Activated T-helper 1 cell treated with anti-CD3 and anti-CD28 coated beads, Interleukin-12 subunit alpha, Interleukin-12 subunit beta, Interleukin-2, Interleukin-4 antibody, amounts not matched to agents 30 ng/mL and 10 ng/mL and 1 ng/mL, durations not matched to agents 14 hours and 24 hours and 36 hours (primary cell): ENCODE measurements around the gene CCDC134. TPM values are rescaled to one million over a fixed set of nuclear protein-coding genes. Genes with fewer than 3 reads are reported as not detected.
"Not testable (repeated sequence)": the region's sequence is repeated elsewhere in the genome, so short reads cannot be mapped to it uniquely, and the experiment has no call there.

Source experiments
- DNase-seq: peaks from one replicate; pipeline ENCODE4 v3.0.0; 2021; ENCODE audit warnings: low spot score
- H3K27ac Mint-ChIP-seq: one replicate; pipeline ENCODE4 v1.8.0; 2021; ENCODE audit warnings: mild to moderate bottlenecking, mixed read lengths
- H3K27me3 Mint-ChIP-seq: one replicate; pipeline ENCODE4 v1.8.0; 2022; ENCODE audit warnings: mild to moderate bottlenecking, moderate library complexity, mixed read lengths; ENCODE audit not compliant: insufficient read depth
- H3K36me3 Mint-ChIP-seq: one replicate; pipeline ENCODE4 v1.8.0; 2021; ENCODE audit warnings: low read depth, mixed read lengths
- H3K4me1 Mint-ChIP-seq: one replicate; pipeline ENCODE4 v1.8.0; 2021; ENCODE audit warnings: low read depth, mixed read lengths
- H3K4me3 Mint-ChIP-seq: one replicate; pipeline ENCODE4 v1.8.0; 2021; ENCODE audit warnings: mild to moderate bottlenecking, moderate library complexity, mixed read lengths
- H3K9me3 Mint-ChIP-seq: one replicate; pipeline ENCODE4 v1.8.0; 2021; ENCODE audit warnings: mixed read lengths
- intact Hi-C: fragments of 100-400 bp; cut with micrococcal nuclease; formaldehyde crosslinking; loops from one replicate; pipeline ENCODE4 v1.15.1; 2024
- total RNA-seq: library from RNA; stranded (reverse); gene quantifications from 2 replicates; pipeline ENCODE4 v1.2.3, GENCODE V29; 2022

The CCDC134 gene
- total RNA-seq, 1 donor from 2014 or later, result 19.6 TPM

DNA sequence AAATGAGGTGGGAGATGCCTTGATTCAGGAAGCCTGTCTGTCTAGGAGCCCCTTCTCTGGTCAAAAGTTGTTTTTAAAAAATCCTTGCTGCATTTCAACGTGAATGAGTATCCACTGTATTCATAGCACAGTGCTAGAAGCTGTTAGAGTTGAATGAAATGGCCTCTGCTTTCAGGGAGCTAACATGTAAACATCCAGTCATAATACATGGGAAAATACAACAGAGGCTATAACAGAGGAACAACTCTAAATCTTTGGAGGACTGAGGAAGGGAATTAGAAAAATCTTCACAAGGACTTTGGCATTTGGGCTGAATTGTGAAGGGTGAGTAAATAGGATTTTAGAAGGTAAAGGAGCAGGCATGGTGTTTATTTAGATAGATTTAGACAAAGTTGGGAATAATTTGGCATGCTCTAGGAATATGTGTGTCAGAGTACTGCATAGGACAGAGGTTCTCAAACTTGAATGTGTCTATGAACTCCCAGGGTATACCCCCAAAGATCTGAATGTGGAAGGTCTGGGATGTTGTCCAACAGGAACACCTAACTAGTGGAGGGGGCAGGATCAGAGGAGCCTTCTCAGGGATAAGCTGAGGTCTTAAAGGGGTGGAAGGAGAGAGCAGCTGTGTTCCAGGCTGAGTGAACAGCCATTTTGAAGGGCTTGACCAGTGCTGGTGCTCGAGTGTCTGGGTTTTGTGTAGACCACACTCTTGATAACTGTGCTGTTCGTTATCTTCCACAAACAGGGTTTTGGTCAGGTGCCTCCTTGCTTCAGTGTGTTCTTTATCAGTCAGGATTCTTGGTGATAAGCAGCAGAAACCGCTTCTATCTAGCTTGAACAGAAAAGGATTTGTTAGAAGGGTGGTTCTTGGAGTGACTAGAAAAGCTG, 45.1 kb downstream of the CCDC134 start:
- Mint-ChIP-seq H3K27ac (peak overlapping the region; percentile 75), H3K4me3 (no peak overlapping the region), H3K9me3 (no peaks in the 10 kb centered on the region), H3K4me1 (peaks cover 62% of the 10 kb centered on the region), H3K27me3 (no peaks in the 10 kb centered on the region), H3K36me3 (peaks cover 28% of the 10 kb centered on the region)
- intact Hi-C loops, result no loop called here
- no peak for DNase-seq

DNA sequence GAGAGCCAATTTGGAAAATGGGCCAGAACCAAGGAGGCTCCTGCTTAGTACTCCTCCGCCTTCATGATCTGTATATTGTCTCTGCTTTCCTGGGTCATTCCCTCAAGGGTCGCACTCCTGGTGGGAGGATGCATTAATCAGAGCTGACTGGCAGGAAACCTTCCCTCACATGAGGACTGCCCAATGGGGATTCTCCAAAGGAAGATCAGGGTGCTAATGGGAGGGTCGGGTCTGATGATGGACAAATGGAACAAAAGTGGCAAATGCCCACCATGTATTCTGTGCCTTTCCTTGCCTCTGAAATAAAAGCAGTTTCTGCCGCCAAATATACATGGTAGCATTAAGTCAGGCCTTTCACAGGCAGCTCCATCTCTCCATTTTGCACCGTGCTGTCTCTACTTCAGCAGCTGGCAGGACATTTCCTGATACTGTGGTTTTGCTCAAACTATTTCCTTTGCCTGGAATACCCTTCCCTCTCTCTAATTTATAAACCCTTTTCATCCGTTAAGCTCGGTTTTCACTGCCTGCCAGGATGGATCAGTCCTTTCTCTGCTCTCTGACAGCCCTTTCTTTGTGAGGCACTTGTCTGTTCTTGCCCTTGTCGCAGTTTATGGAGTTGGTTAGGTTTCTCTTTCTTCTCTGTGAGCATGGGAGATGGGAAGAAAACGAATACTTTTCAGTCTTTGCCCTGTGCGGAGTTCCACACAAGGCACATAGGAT, 45.9 kb downstream of the CCDC134 start:
- DNase-seq, result no peak
- H3K27me3 Mint-ChIP-seq, result no peaks in the 10 kb centered on the region
- intact Hi-C loops, result no loop called here
- peak overlapping the region; percentile 69 for H3K27ac Mint-ChIP-seq
- no peak overlapping the region for H3K4me3 Mint-ChIP-seq
- no peaks in the 10 kb centered on the region for H3K9me3 Mint-ChIP-seq
- peaks cover 54% of the 10 kb centered on the region for H3K4me1 Mint-ChIP-seq
- H3K36me3 Mint-ChIP-seq, result peaks cover 21% of the 10 kb centered on the region

DNA sequence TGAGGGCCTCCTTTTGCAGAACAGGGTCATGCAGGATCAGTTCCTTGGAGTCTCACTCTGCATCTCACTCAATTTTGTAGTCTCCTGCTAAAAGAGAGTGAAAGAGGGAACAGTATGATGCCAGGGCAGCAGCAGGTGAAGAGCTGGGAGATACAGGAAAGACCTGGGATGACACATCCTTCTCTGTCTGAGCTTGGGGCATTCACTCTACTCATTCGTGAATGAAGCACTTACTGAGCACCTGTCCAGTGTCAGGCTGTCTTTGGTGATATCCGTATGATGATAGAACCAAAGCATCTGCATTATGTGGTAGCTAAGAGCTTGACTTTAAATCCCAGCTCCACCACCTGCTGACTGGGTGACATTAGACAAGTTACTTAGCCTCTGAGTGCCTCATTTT, 46.8 kb downstream of the CCDC134 start:
- H3K27me3 Mint-ChIP-seq, result no peaks in the 10 kb centered on the region
- intact Hi-C loops, result no loop called here
- H3K27ac Mint-ChIP-seq, result peak overlapping the region; percentile 69
- H3K36me3 Mint-ChIP-seq, result peaks cover 24% of the 10 kb centered on the region
- peaks cover 50% of the 10 kb centered on the region for H3K4me1 Mint-ChIP-seq
- H3K9me3 Mint-ChIP-seq, result no peaks in the 10 kb centered on the region
- no peak for DNase-seq
- no peak overlapping the region for H3K4me3 Mint-ChIP-seq

DNA sequence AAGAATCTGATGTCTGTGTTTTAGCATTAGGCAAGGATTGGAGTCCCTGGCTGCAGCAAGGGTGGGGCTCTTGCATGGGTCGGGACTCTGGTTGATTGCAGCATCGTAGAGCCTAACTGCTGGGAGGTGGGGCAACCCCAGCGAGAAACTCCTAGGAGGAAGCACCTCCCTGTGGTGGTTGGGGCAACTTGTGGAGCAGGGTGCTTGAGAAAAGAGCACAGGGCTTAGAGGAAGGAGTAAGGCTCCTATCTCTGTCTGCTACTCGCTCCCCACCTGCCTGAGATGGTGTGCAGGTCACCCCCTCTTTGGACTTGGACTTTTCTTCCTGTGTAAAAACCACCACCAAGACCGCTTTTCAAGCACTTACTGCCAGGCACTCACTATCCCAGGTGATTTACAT, 48.0 kb downstream of the CCDC134 start:
- no peak overlapping the region for H3K4me3 Mint-ChIP-seq
- DNase-seq, result no peak
- intact Hi-C loops, result no loop called here
- H3K27ac Mint-ChIP-seq, result no peak overlapping the region
- H3K4me1 Mint-ChIP-seq, result peaks cover 48% of the 10 kb centered on the region
- H3K27me3 Mint-ChIP-seq, result no peaks in the 10 kb centered on the region
- no peaks in the 10 kb centered on the region for H3K9me3 Mint-ChIP-seq
- H3K36me3 Mint-ChIP-seq, result peaks cover 25% of the 10 kb centered on the region

DNA sequence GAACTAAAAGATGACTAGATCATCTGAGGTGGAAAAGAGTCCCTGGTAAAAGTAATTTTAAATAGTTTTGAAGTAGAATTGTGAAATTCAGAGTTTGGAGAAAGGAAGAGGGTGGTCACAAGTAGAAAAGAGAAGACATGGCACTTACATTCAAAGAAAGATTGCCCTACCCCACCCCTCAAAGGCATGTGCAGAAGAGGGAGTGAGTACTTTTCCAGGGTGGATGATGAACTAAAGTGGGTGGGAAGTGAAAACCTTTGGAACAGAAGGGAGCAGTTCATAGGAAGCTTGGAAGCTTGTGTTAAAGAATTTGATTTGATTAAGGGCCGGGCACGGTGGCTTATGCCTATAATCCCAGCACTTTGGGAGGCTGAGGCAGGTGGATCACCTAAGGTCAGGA, 56.0 kb downstream of the CCDC134 start:
- H3K4me1 Mint-ChIP-seq, result peaks cover 70% of the 10 kb centered on the region
- peak overlapping the region; percentile 56 for H3K4me3 Mint-ChIP-seq
- H3K36me3 Mint-ChIP-seq, result peaks cover 34% of the 10 kb centered on the region
- H3K9me3 Mint-ChIP-seq, result no peaks in the 10 kb centered on the region
- DNase-seq, result no peak
- intact Hi-C loops, result no loop called here
- H3K27me3 Mint-ChIP-seq, result no peaks in the 10 kb centered on the region
- H3K27ac Mint-ChIP-seq, result peak overlapping the region; percentile 99

DNA sequence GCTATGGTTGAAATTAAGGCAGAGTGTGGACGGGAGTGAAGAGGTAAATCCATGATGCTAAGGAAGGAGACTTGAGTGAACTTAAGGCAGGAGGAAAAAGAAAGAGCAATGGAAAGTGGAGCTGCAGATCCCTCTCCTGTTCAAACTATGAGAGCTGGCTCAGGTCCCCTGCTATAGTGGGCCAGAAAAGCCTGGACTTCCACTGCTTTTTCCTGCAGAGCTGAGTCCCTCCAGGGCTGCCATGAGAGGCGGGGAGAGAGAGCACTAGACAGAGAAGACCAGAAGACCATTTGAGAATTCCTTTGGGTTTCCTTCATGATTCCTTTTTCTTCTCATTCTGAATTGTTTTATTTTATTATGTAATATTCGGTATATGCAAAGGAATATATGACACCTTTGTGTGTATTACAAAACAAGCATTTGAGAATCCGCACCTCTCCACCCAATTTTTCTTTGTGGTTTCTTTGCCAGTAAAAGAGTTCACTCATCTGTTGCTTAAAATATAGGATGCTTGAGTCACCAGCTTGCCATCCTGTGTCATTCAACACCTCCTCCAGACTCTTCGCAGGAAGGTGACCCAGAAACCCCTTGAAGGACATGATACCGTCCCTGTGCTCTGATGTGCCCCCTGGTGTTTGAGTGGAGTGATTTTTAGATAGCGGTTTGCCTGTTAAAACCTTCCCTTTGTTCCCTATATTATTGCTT, 56.8 kb downstream of the CCDC134 start:
- H3K27me3 Mint-ChIP-seq, result no peaks in the 10 kb centered on the region
- peak overlapping the region; percentile 60 for H3K4me3 Mint-ChIP-seq
- peak; percentile 71 for DNase-seq
- no peaks in the 10 kb centered on the region for H3K9me3 Mint-ChIP-seq
- intact Hi-C loops, result loop anchor here (1.0 kb wide), 5 partner anchors 14 to 160 kb away; no protein-coding TSS in a partner anchor
- peaks cover 29% of the 10 kb centered on the region for H3K36me3 Mint-ChIP-seq
- H3K4me1 Mint-ChIP-seq, result peaks cover 72% of the 10 kb centered on the region
- peak overlapping the region; percentile 99 for H3K27ac Mint-ChIP-seq

DNA sequence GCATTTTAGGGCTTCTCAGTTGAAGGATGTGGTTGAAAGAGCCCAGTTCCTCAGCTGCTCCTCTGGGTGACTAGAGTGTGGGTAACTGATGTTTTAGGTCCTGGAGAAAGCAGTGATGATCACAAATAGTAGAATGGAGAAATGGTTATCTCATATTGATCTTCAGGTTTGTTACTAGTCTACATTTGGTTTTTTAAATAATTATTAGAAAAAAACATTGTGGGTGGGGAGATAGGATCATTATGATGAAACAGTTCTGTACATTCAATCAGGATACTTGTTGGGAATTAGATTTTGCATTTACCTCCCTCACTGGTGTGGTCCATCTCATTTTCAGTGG, 57.4 kb downstream of the CCDC134 start:
- H3K4me3 Mint-ChIP-seq, result peak overlapping the region; percentile 45
- DNase-seq, result no peak
- no peaks in the 10 kb centered on the region for H3K27me3 Mint-ChIP-seq
- intact Hi-C loops, result loop anchor here (1.0 to 2.0 kb wide), 6 partner anchors 15 to 161 kb away; no protein-coding TSS in a partner anchor
- H3K9me3 Mint-ChIP-seq, result no peaks in the 10 kb centered on the region
- H3K36me3 Mint-ChIP-seq, result peaks cover 27% of the 10 kb centered on the region
- H3K4me1 Mint-ChIP-seq, result peaks cover 74% of the 10 kb centered on the region
- peak overlapping the region; percentile 99 for H3K27ac Mint-ChIP-seq

DNA sequence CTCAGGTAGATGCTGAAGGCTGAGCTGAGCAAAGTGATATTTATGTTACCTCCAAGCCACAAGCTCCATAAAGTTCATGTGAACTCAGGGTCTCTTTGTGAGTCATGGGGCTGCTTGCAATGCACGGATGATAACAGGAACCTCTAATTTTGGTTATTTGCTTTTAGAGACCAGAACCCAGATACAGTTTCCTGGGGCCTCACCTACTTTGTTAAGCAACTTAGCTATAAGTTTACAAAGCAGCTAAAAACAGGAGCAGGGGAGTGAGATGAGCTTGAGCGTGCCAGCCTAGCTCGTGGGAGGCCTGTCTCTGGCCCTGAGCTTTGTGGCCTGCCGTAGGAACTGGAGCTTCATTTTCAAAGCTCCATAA, 61.7 kb downstream of the CCDC134 start:
- H3K27me3 Mint-ChIP-seq, result no peaks in the 10 kb centered on the region
- no peaks in the 10 kb centered on the region for H3K9me3 Mint-ChIP-seq
- peak overlapping the region; percentile 98 for H3K27ac Mint-ChIP-seq
- H3K36me3 Mint-ChIP-seq, result peaks cover 29% of the 10 kb centered on the region
- H3K4me1 Mint-ChIP-seq, result peaks cover 80% of the 10 kb centered on the region
- intact Hi-C loops, result loop anchor here (1.0 to 2.0 kb wide), 7 partner anchors 11 to 241 kb away; partner anchors contain the start of genes CCDC134, DESI1, SNU13 and XRCC6
- peak; percentile 26 for DNase-seq
- peak overlapping the region; percentile 78 for H3K4me3 Mint-ChIP-seq

DNA sequence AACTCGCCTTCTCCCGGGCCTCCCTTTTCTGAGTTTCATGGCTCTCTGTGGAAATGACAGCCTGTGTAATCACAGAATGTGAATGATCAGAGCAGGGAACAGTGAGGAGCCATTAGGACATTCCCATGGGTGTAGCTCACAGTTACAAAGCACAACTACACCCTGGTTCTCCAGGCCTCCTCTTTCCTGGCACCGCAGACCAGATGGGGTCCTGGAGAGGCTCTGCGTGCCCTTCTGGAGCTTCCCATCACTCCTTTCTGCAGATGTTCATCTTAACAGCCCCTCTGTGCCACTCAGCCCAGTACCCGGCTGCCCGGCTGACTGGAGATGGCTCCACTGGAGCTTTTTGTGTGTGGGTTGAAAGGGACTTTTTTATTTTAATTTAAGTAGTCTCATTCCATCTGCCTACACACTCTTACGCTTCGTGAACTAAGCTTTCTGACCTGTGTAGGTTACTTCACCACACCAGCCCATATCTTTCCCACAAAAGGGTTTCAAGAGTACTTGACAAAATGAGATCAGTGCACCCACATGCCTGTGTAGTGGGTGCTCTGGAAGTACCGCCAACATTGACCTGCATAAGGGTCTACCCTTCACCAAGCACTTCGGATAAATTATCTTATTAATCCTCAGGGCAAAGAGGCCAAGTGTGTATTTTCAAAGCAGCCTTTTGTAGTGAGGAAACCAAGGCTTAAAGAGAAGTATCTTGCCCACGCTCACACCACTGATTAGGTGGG, 62.2 kb downstream of the CCDC134 start:
- H3K36me3 Mint-ChIP-seq, result peaks cover 30% of the 10 kb centered on the region
- H3K4me1 Mint-ChIP-seq, result peaks cover 80% of the 10 kb centered on the region
- peak overlapping the region; percentile 78 for H3K4me3 Mint-ChIP-seq
- DNase-seq, result peak; percentile 20
- H3K27ac Mint-ChIP-seq, result peak overlapping the region; percentile 98
- no peaks in the 10 kb centered on the region for H3K27me3 Mint-ChIP-seq
- H3K9me3 Mint-ChIP-seq, result no peaks in the 10 kb centered on the region
- intact Hi-C loops, result loop anchor here (1.0 to 2.0 kb wide), 7 partner anchors 11 to 241 kb away; partner anchors contain the start of genes CCDC134, DESI1, SNU13 and XRCC6

DNA sequence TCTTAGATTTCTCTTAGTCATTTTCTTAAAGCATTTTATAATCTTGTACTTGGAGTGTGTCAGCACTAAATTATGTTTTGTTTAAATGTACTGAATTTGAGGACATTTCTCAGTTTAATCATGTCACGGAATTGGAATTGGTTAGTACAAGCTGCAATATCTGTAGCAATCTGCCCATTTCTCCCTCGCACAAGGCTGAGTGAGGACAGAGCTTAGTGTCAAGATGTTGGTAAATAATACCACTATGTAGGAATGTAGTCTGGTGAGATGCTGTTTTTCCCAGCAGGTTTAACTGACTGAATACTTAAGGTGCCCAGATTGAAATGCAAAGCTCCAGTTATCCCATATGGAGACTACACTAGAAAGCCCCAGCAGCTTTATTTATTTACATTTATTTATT, 63.0 kb downstream of the CCDC134 start:
- Mint-ChIP-seq H3K36me3 (peaks cover 28% of the 10 kb centered on the region), H3K27me3 (no peaks in the 10 kb centered on the region)

DNA sequence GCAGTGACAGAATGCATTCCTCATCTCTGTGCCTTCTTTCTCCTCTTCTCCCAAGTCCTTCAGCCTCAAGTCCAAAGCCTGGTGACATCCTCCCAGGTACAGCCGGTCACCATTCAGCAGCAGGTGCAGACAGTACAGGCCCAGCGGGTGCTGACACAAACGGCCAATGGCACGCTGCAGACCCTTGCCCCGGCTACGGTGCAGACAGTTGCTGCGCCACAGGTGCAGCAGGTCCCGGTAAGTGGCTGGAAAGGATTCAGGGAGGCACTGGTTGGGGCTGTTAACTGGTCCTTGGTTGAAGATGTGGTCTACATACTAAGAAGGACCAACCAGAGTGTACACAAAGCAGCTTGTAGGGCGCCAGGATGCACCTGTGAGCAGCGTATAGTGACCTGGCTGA, 68.1 kb downstream of the CCDC134 start:
- no peaks in the 10 kb centered on the region for H3K27me3 Mint-ChIP-seq
- no peaks in the 10 kb centered on the region for H3K9me3 Mint-ChIP-seq
- intact Hi-C loops, result no loop called here
- peaks cover 51% of the 10 kb centered on the region for H3K36me3 Mint-ChIP-seq
- H3K4me3 Mint-ChIP-seq, result no peak overlapping the region
- H3K4me1 Mint-ChIP-seq, result peaks cover 50% of the 10 kb centered on the region
- no peak for DNase-seq
- H3K27ac Mint-ChIP-seq, result peak overlapping the region; percentile 40

More for the DNA sequence above, 63.0 kb downstream of the CCDC134 start:
- peak overlapping the region; percentile 78 for H3K4me3 Mint-ChIP-seq
- no peak for DNase-seq
- intact Hi-C loops, result loop anchor here (2.0 kb wide), 1 partner anchor 63 kb away; the partner anchor contains the start of gene CCDC134
- no peaks in the 10 kb centered on the region for H3K9me3 Mint-ChIP-seq
- peaks cover 72% of the 10 kb centered on the region for H3K4me1 Mint-ChIP-seq
- H3K27ac Mint-ChIP-seq, result peak overlapping the region; percentile 98

DNA sequence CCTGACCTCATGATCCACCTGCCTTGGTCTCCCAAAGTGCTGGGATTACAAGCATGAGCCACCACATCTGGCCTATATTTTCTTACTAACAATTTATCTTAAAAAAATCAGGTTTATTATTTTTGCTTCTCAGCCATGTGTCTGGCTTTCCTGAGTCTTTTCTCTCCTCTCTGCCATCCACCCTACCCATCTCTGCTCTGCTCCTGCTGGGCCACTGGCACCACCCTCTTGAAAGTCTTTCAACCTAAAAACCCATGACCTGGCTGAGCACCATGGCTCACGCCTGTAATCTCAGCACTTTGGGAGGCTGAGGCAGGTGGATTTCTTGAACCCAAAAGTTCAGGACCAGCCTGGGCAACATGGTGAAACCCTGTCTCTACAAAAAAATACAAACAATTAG, 69.6 kb downstream of the CCDC134 start:
- Mint-ChIP-seq H3K4me1 (peaks cover 59% of the 10 kb centered on the region), H3K36me3 (peaks cover 57% of the 10 kb centered on the region)
- DNase-seq, H3K27me3 Mint-ChIP-seq, H3K27ac Mint-ChIP-seq, H3K4me3 Mint-ChIP-seq, H3K9me3 Mint-ChIP-seq, intact Hi-C loops: not testable (repeated sequence)
